Activated CD4-positive, alpha-beta T cell treated with anti-CD3 and anti-CD28 coated beads, Interleukin-10, Interleukin-2, amounts not matched to agents 100 ng/mL and 50 ng/mL, durations not matched to agents 16 hours and 8 hours (primary cell): ENCODE results near the gene AQP3.
"Not testable (repeated sequence)": the region's sequence is repeated elsewhere in the genome, so short reads cannot be mapped to it uniquely, and the experiment has no call there.

Source experiments
- DNase-seq: peaks from one replicate; pipeline ENCODE4 v3.0.0-alpha.2; 2020

AQP3 gene

DNA sequence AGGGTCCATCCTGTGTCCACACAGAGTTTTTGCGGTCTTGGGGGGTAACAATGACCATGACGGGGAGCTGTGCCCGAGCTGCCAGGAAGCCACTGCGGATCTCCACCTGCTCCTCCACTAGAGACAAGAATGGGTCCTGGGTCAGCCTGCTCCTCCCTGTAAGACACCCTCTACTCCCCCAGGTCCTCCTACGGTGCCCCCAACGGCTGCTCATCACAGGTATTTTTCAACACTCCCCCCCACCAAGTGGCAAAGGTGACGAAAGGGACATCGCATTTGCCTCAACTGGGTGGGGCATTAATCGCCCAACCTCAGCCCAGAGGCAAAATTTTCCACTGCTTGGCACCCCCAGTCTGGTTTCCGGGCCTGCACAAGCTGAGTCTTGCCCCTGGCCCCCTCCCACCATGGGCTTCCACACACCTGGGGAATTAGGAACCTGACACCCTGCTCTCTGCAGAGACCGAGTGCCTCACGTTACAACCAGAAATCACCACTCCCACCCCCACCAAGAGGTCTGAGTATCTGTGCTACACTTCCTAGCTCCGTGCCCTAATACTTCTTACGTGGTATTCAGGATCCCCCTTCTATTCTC is 16.7 kb upstream of the AQP3 start:
- DNase-seq: no peak

DNA sequence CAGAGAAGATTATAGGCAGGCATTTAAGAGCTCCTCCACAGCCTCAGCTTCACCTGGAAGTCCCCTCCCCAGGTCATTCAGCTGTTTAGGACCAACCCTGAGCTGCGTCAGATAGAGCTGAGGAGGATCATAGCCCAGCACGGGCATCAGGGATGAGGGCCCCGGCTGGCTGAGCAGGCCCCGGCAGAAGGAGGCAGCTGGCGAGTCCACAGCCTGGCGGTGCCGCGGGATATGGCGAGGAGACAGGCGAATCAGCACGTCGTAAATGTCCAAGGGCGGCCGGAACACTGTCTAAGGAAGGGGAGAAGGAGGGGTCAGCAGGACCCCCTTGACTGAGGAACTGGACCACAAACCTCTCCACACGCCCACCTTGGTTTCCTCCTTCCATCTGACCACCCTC is 15.8 kb upstream of the AQP3 start:
- DNase-seq: no peak

- DNase-seq: no peak
These were observed 14.1 kb upstream of the AQP3 start for GRCh38 chr9:33461492-33461891.

GRCh38 chr9:33460854-33461253 is 13.5 kb upstream of the AQP3 start:
- DNase-seq: no peak

GRCh38 chr9:33459115-33459514 is 11.7 kb upstream of the AQP3 start:
- no peak for DNase-seq

- peak; percentile 79 for DNase-seq
These were observed 11.1 kb upstream of the AQP3 start for GRCh38 chr9:33458444-33458843.

DNA sequence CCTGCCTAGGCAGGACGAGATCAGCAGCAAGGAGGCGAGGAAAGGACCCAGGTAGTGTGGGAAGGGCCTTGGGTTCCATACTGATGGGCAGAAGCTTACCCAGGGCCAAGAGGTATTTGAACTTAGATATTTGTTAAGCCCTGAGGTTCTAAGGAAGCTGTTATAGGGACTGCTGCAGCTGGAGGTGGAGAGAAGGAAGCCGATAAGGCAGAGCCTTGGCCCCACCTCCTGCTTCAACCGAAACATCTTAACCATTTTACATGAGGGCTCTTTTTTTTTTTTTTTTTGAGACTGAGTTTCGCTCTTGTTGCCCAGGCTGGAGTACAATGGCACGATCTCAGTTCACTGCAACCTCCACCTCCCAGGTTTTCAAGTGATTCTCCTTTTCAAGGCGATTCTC is 8.6 kb upstream of the AQP3 start:
- DNase-seq: no peak

GRCh38 chr9:33455456-33455855 is 8.1 kb upstream of the AQP3 start:
- not testable (repeated sequence) for DNase-seq

- DNase-seq: not testable (repeated sequence)
These were observed 7.3 kb upstream of the AQP3 start for GRCh38 chr9:33454661-33455026.

DNA sequence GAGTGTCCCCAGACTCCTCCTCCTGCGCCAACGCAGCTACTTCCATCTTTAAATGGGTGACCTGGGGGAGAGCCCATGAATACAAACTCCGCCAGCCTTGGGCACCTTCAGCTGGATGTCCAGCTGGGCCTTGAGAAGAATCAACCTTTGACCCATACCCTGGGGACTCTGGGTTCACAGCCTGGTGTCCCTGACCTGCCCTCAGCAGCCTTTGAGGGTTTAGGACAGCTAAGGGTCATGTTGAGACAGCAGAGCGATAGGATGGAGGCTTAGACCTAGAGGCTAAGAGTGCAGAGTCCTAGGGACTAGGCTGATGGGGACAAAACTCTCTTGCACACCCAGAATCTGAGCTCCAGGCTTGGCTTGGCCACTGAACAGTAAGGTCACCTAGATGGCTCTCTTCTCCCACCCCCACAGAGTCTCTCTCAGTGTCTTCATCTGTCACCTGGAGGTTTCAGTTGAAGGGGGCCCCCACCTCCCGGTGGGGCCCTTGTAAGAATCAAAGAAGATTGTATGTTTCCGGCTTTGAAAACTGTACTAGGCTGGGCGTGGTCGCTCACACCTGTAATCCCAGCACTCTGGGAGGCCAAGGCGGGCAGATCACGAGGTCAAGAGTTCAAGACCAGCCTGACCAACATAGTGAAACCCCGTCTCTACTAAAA is 6.7 kb upstream of the AQP3 start:
- no peak for DNase-seq

GRCh38 chr9:33453286-33453860 is 6.0 kb upstream of the AQP3 start:
- peak; percentile 55 for DNase-seq

DNA sequence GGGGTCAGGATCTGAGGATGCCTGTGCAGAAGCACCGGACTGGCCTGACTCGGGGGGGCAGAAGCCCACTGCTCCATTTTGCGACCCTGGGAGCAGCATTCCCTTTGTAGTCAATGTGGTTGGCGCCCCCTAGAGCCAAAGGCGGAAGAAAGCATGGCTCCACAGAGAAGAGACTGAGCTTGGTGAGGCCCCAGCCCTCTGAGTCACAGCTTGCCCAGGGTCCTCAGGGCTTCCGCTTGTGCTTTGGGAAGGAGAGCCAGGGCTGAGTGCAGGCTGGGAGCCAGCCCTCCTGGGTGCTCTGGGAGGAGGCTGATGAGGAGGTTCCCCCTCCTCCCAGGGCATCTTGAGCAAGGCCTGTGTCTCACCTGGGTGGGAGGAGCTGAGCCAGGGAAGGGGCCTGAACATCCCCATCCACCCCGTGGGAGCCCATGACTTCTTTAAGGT is 5.5 kb upstream of the AQP3 start:
- DNase-seq: peak; percentile 75

- no peak for DNase-seq
These were observed 3.3 kb upstream of the AQP3 start for GRCh38 chr9:33450621-33451146.

- DNase-seq: no peak
These were observed 2.3 kb upstream of the AQP3 start for GRCh38 chr9:33449715-33450114.

- DNase-seq: peak; percentile 59
These were observed 583 bp upstream of the AQP3 start for GRCh38 chr9:33447799-33448553.

- peak; percentile 94 for DNase-seq
These were observed 1.0 kb downstream of the AQP3 start for GRCh38 chr9:33446240-33446945.

- DNase-seq: no peak
These were observed 1.8 kb downstream of the AQP3 start for GRCh38 chr9:33445389-33446239.

DNA sequence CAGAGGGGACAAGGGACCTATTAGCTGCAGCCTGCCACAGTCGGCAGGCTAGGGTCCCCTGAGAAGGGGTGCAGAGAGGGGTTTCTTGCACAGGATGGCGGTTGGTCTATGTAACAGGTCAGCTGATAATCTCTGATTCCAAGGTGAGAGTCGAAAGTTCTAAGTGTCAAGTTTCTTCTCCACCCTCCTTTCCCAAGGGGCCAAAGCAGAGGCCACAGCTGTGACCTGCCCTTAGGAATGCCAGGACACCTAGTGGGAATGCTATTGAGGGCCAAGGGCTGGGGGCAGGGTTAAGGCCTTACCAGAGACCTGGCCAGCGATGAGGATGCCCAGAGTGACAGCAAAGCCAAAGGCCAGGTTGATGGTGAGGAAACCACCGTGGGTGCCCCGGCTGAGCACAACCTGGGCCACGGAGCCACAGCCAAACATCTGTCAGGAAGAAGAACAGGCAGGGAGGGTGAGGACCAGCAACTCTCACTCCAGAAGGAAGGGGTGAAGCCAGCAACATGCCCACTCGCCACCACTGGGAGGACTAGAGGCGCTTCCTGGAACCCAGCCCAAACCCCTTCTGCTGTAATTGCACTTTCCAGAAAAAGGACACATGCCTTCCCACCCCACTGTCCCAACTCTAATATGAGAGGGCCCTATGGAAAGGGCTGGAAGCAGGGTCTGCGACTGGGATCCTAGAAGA is 3.8 kb downstream of the AQP3 start:
- no peak for DNase-seq

DNA sequence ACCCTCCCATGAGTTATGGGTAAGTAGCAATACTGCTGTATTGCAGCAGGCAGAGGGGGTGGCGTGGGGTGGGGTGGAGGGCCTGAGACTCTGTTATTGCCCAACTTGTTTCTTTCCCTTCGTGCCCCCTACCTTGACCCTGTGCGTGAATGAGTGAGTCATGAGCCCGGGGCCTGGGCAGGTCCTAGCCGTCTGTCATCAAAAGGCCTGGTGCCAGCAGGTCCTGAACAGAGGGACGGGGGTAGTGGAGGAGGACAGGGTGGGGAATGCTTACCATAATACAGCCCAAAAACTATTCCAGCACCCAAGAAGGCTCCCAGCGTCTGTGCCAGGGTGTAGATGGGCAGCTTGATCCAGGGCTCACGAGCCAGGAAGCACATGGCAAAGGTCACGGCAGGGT is 4.3 kb downstream of the AQP3 start:
- DNase-seq: no peak

DNA sequence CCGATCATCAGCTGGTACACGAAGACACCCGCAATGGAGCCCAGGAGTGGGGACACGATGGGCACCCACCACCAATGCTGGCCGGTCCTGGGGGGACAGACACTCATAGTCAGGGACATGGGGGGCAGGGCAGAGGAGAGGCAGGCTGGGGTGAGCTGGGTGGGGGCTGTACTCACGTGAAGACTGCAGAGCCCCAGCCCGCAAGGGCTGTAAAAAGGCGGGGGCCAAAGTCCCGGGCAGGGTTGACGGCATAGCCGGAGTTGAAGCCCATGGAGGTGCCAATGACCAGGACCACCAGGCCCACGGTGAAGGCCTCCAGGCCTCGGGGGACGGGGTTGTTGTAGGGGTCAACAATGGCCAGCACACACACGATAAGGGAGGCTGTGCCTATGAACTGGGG is 5.3 kb downstream of the AQP3 start:
- DNase-seq: no peak

DNA sequence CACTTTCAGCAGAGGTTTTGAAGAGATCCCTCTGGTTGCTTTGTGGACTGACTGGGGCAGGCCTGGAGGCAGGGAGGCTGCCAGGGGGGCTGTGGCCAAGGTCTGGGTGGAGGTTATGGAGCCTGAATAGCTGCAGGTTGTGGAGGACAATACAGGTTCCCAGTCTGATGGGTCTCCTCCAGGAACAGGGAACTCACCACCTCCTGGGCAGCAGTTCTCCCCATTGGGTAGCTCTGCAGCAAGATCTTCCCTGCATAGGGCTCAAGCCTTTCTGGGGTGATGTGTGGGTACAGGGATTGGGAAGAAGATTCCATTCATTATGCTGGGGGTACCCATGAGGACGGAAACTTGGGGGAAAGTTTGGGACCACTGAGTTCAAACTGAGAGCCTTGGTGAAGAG is 6.8 kb downstream of the AQP3 start:
- no peak for DNase-seq
